ENCODE measurements around the gene AIG1. TPM values are rescaled to one million over a fixed set of nuclear protein-coding genes. Genes with fewer than 3 reads are reported as not detected.
"Not testable (repeated sequence)": the region's sequence is repeated elsewhere in the genome, so short reads cannot be mapped to it uniquely, and the experiment has no call there.

Gene AIG1
- total RNA-seq, 1 experiment from 2014 or later = 6.8 TPM

DNA sequence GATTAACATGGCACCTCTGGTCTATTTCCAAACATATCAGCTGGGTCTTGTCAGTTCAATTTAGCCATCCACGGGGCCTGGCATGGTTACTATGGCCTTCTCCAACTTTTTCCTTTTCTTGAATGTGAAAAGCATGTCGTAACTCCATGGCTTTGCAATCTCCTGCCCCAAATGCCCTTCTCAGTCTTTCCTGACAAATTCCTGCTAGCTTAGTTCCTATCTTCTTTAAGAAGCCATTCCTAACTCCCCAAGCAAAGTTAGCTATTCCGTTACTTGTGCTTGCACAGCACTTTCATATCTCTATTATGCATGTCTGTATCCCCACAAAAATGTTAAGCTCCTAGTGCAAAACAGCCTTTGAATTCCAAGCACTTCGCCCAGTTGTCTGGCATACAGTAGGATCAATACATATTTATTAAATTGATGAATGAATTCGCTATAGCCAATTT, 105.6 kb downstream of the AIG1 start:
- Histone ChIP-seq H3K9me3 (replicated peaks) (no peaks in the 10 kb centered on the region), H3K4me3 (no peak overlapping the region), H3K27ac (no peak overlapping the region), H3K27me3 (no peaks in the 10 kb centered on the region), H3K36me3 (no peaks in the 10 kb centered on the region), H3K4me1 (peaks cover 11% of the 10 kb centered on the region)
- DNase-seq = no peak

DNA sequence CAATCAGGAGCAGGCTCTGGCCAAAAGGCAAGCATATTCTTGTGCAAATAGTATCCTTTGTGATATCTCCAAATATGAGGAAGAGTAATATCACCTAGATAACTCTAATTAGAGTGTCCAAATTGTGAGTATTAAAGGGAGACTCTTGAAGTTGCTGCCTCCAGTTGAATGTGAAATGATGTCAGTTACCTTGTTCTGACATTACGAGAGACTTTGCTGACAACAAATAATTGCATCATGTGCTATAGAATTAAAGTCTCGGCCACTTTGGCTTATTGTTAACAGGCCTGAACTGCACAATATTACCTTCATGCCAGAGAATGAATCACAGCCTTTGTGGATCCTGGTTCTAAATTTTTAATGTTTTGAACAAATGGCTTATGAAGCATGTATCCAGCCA, 106.5 kb downstream of the AIG1 start:
- no peak for DNase-seq
- H3K9me3 ChIP-seq (replicated peaks) = no peaks in the 10 kb centered on the region
- no peak overlapping the region for H3K27ac ChIP-seq
- no peaks in the 10 kb centered on the region for H3K36me3 ChIP-seq
- H3K4me3 ChIP-seq = no peak overlapping the region
- peaks cover 11% of the 10 kb centered on the region for H3K4me1 ChIP-seq
- no peaks in the 10 kb centered on the region for H3K27me3 ChIP-seq

DNA sequence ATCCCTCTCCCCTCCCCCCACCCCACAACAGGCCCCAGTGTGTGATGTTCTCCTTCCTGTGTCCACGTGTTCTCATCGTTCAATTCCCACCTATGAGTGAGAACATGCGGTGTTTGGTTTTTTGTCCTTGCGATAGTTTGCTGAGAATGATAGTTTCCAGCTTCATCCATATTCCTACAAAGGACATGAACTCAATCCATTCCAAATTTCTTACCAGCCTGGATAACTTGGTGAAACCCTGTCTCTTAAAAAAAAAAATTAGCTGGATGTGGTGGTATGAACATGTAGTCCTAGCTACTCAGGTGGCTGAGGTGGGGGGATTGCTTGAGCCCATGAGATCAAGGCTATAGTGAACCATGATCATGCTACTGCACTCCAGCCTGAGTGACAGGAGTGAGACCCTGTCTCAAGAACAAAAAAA, 107.7 kb downstream of the AIG1 start:
- peaks cover 11% of the 10 kb centered on the region for H3K4me1 ChIP-seq
- H3K36me3 ChIP-seq; H3K27ac ChIP-seq; H3K9me3 ChIP-seq (replicated peaks); H3K27me3 ChIP-seq; DNase-seq; H3K4me3 ChIP-seq: not testable (repeated sequence)

DNA sequence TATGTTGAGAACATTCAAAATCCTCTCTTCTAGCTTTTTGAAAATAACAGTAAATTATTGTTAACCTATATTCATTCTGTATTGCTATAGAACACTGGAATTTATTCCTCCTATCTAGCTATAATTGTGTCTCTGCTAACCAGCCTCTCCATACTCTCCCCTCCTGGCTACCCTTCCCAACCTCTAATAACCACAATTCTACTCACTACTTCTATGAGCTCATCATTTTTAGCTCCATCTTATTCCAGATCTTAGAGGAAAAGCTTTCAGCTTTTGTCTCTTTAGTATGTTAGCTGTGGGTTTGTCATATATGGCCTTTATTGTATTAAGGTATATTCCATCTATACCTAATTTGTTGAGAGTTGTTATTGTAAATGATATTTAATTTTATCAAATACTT, 108.8 kb downstream of the AIG1 start:
- DNase-seq = no peak
- Histone ChIP-seq H3K36me3 (no peaks in the 10 kb centered on the region), H3K4me3 (no peak overlapping the region), H3K9me3 (replicated peaks) (no peaks in the 10 kb centered on the region), H3K27ac (no peak overlapping the region), H3K4me1 (peaks cover 6% of the 10 kb centered on the region), H3K27me3 (no peaks in the 10 kb centered on the region)

DNA sequence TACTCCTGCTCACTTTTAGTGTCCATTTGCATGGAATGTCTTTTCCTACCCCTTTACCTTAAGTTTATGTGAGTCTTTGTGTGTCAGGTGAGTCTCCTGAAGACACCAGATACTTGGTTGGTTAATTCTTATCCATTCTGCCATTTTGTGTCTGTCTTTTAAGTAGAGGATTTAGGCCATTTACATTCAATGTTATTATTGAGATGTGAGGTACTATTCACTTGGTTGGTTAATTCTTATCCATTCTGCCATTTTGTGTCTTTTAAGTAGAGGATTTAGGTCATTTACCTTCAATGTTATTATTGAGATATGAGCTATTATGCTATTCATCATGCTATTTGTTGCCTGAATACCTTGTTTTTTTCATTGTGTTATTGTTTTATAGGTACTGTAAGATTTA, 113.8 kb downstream of the AIG1 start:
- DNase-seq = no peak
- H3K9me3 ChIP-seq (replicated peaks) = no peaks in the 10 kb centered on the region
- H3K4me1 ChIP-seq = peaks cover 5% of the 10 kb centered on the region; the same call in 1 of the 2 replicates
- no peaks in the 10 kb centered on the region for H3K36me3 ChIP-seq
- no peaks in the 10 kb centered on the region for H3K27me3 ChIP-seq
- no peak overlapping the region for H3K27ac ChIP-seq
- H3K4me3 ChIP-seq = no peak overlapping the region

DNA sequence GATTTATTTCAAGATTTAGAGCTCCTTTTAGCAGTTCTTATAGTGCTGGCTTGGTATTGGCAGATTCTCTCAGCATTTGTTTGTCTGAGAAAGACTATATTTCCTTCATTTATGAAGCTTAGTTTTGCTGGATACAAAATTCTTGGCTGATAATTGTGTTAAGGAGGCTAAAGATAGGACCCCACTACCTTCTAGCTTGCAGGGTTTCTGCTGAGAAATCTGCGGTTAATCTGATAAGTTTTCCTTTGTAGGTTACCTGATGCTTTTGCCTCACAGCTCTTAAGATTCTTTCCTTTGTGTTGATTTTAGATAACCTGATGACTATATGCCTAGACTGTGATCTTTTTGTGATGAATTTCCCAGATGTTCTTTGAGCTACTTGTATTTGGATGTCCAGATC, 114.3 kb downstream of the AIG1 start:
- Histone ChIP-seq H3K27ac (no peak overlapping the region), H3K9me3 (replicated peaks) (no peaks in the 10 kb centered on the region), H3K27me3 (no peaks in the 10 kb centered on the region), H3K4me3 (no peak overlapping the region), H3K4me1 (peaks cover 5% of the 10 kb centered on the region; the same call in 1 of the 2 replicates), H3K36me3 (no peaks in the 10 kb centered on the region)
- no peak for DNase-seq

DNA sequence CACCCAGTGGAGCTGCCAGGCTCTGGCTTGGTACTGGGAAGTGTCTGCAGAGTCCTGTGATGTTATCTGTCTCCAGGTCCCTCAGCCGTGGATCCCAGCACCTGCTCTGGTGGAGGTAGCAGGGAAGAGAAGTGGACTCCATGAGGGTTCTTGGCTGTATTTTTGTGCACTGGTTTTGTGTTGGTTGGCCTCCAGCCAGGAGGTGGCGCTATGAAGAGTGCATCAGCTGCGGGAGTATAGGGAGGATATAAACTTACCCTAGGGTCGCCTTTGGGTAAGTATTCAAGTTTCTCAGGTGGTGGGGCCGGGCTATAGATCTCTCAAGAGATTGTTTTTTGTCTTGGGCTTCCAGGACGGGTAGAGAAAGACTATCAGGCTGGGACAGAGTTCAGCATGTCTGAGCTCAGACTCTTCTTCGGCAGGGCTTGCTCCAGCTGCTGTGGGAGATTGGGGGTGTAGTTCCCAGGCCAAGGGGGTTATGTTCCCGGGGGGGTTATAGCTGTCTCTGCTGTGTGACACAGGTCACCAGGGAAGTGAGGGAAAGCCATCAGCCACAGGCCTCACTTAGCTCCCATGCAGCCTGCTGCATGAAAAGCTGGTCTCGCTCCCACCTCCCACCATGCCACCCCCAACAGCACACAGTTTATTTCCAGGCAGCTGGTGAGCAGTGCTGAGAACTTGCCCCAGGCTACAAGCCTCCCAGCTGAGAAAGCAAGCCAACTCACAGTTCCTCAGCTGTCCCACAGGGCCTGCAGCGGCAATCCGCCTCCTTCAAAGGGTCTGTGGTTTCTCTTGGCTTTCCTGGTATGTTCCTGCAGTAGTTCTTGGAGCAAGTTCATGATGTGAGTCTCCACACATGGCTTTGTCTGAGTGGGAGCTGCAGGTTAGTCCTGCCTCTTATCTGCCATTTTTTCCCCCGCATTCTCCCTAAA, 115.7 kb downstream of the AIG1 start:
- no peaks in the 10 kb centered on the region for H3K27me3 ChIP-seq
- peak overlapping the region; percentile 59 for H3K27ac ChIP-seq

DNA sequence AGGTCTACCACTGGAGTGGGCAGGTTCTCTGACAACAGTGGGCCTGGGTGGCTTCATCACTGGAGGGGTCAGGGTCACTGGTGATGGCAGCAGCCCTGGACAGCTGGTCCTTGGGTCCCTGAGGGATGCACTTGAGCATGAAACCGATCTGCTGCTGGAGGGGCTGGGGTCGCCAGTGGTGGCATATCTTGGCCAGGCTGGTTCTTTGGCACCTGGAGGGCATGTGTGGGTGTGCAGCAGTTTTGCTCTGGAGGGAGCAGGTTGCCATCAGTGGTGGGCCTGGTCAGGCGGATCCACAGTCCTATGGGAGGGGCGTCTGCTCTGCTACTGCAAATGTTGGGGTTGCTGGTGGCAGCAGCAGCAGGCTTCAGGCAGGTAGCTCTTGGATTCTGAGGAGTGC, 117.0 kb downstream of the AIG1 start:
- no peak for DNase-seq
- Histone ChIP-seq H3K27ac (no peak overlapping the region), H3K36me3 (no peaks in the 10 kb centered on the region), H3K4me1 (peaks cover 5% of the 10 kb centered on the region; the same call in 1 of the 2 replicates), H3K4me3 (no peak overlapping the region), H3K9me3 (replicated peaks) (no peaks in the 10 kb centered on the region), H3K27me3 (no peaks in the 10 kb centered on the region)

More for the DNA sequence above, 115.7 kb downstream of the AIG1 start:
- Histone ChIP-seq H3K4me1 (peaks cover 5% of the 10 kb centered on the region; the same call in 1 of the 2 replicates), H3K4me3 (peak overlapping the region; percentile 47), H3K36me3 (no peaks in the 10 kb centered on the region), H3K9me3 (replicated peaks) (no peaks in the 10 kb centered on the region)
- DNase-seq = peak; percentile 84 to 87

DNA sequence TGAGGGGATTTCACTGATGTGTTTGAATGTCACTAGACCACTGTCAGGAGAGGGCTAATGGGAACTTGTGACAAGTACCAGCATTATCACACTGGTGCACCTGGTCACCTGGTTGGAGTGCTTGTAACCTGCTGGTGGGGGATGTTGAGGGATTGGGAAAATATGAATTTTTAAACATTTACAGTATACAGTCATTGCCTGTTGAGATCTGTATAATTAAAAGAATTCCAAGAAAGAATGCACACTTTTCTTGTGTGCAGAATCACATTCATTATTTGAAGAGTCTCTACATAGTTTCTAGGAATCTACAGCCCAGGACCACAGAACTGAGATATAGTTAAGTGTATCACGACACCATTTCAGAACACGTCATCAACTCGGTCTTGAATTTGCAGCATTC, 118.4 kb downstream of the AIG1 start:
- H3K9me3 ChIP-seq (replicated peaks) = no peaks in the 10 kb centered on the region
- DNase-seq = no peak

DNA sequence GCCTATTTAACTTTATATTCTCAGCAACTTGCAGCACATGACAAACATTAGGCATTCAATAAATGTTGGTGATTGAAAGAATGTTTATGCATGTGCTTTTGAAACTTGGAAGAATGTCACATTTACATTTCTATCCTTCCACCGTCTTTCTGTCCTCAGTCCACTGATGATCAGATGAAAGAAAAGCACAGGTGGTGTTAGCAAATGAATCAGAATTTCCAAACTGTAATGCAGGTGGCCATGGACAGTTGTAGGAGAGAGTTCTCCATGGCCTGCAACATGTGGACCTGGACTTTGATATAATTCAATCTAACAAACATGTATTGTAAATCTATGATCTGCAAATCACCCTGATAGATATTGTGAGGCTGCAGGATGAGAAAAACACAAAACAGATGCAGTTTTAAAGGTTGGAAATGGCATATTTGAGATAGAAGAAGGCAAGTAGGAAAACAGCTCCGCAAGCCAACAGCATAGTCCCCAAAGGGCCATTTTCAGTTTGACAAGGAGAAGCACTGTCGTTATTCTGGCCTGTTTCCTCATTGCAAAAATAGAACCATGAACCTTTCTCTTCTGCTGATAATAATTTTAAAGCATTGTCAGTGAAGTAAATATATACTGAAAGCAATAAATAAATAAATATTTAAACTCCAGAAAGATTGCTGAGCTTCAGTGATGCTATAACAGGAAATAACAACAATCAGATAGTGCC, 119.4 kb downstream of the AIG1 start:
- no peaks in the 10 kb centered on the region for H3K9me3 ChIP-seq (replicated peaks)
- no peak for DNase-seq
- H3K27me3 ChIP-seq = no peaks in the 10 kb centered on the region
- peaks cover 5% of the 10 kb centered on the region; the same call in 1 of the 2 replicates for H3K4me1 ChIP-seq
- no peak overlapping the region for H3K27ac ChIP-seq
- no peak overlapping the region for H3K4me3 ChIP-seq
- H3K36me3 ChIP-seq = no peaks in the 10 kb centered on the region

More for the DNA sequence above, 118.4 kb downstream of the AIG1 start:
- Histone ChIP-seq H3K4me3 (no peak overlapping the region), H3K27ac (no peak overlapping the region), H3K27me3 (no peaks in the 10 kb centered on the region), H3K4me1 (peaks cover 5% of the 10 kb centered on the region; the same call in 1 of the 2 replicates), H3K36me3 (no peaks in the 10 kb centered on the region)

DNA sequence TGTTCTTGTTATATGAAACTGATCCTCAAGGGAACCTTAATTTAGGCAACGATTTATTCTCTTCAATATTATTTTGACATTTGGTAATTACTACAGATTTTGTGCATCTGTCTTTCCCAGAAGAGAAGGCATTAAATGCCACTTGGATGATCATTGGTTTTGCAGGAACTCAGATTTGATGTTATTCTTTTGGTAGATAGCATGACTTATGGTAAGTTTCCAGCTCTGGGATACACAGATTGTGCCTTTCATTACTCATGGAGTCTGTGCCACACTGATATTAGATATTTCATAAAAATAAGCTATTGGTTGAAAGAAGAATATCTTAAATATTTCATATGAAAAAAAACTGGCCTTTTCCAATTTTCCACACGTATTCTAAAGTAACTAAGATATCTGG, 120.1 kb downstream of the AIG1 start:
- H3K27ac ChIP-seq = no peak overlapping the region
- no peaks in the 10 kb centered on the region for H3K36me3 ChIP-seq
- no peaks in the 10 kb centered on the region for H3K9me3 ChIP-seq (replicated peaks)
- no peak overlapping the region for H3K4me3 ChIP-seq
- no peak for DNase-seq
- H3K4me1 ChIP-seq = peaks cover 5% of the 10 kb centered on the region; the same call in 1 of the 2 replicates
- H3K27me3 ChIP-seq = no peaks in the 10 kb centered on the region

DNA sequence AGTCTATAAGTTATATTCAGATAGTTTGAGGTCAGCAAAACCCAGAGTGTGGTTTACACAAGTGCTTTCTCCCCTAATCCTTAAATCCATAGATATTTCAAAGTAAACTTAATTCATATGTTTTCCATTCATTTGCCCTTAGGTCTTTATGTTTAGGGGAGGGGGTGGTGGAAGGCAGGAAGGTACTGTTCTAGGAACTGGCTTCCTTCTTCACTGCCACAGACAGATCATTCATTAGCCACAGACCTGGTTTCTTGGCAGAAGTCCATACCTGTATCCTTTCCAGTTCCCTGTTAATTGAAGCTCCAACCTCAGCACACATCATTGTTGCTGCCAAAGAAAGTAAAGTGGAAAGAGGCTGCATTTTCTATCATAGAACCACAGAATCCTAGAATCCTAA, 123.0 kb downstream of the AIG1 start:
- Histone ChIP-seq H3K4me1 (no peaks in the 10 kb centered on the region), H3K36me3 (no peaks in the 10 kb centered on the region), H3K9me3 (replicated peaks) (no peaks in the 10 kb centered on the region), H3K27me3 (no peaks in the 10 kb centered on the region), H3K4me3 (no peak overlapping the region), H3K27ac (no peak overlapping the region)
- peak in 1 of 2 experiments; percentile 18 for DNase-seq

DNA sequence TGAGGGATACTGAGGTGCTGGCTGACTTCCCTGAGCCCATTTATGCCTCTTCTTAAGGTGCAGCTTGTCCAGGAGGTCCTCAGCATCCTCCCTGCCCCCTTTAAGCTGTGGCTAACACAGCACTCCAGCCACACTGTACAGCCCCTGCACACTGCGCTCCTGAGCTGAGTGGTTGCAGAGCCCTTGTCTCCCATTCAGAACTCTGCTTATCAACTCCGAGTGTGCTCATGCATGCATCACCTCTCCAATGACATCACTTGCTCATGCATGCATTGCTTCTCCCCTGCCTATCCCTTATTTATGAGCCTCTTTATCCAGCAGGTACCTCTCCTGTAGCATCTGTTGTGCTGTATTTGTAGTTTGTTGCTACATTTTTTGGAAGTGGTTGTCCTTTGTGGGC, 124.6 kb downstream of the AIG1 start:
- Histone ChIP-seq H3K27me3 (no peaks in the 10 kb centered on the region), H3K9me3 (replicated peaks) (no peaks in the 10 kb centered on the region), H3K4me3 (no peak overlapping the region), H3K36me3 (no peaks in the 10 kb centered on the region), H3K27ac (no peak overlapping the region), H3K4me1 (no peaks in the 10 kb centered on the region)
- DNase-seq = no peak

DNA sequence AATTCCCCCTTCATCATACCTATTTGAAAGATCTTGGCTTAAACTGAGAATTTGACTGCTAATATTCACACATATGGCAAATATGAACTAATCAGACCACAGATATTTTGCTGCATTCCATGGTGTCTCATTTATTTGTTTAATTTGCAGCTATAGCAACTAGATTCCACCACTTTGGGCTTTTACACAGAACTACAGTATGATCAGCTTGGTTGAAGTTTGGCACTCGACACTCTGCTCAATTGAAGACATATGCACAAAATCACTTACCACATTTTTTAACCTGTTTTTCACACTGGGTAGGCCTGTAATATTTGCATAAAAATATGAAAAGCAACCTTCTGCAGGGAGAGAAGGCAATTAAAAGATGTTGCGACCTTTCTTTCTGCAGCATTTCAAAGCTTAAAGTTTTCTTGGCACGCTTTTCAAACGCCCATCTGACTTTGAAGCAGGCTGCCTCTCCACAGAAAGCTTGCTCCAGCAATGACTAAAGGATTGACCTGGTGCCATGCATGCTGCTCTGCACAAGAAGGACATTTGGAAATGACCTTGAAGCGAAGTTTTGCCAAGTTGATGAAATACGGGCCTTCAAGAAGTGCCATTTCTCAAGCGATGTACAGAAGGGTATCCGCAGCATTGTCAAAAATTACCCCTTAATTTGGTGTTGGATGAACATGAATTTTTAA, 126.7 kb downstream of the AIG1 start:
- no peaks in the 10 kb centered on the region for H3K4me1 ChIP-seq
- H3K4me3 ChIP-seq = no peak overlapping the region
- H3K36me3 ChIP-seq = no peaks in the 10 kb centered on the region
- DNase-seq = no peak
- H3K27ac ChIP-seq = no peak overlapping the region
- no peaks in the 10 kb centered on the region for H3K9me3 ChIP-seq (replicated peaks)
- no peaks in the 10 kb centered on the region for H3K27me3 ChIP-seq

DNA sequence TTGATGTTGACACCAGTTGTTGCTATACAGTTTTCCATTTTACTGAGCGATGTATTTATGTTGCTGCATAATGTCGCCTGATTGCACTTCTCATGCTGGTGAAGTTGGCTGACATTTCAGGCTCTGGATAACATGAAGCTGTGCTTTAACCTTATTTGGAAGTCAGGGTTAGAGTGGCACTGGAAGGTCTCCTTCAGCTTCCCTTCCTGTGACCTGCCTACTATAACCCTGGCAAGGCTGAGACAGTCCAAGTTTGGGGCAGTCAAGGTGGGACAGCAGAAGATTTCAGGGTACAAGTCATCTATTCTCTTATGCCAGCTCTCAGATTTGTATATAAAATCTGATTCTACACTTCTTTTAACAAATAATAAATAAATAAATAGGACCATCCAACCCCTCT, 127.6 kb downstream of the AIG1 start:
- no peaks in the 10 kb centered on the region for H3K4me1 ChIP-seq
- DNase-seq = no peak
- no peaks in the 10 kb centered on the region for H3K27me3 ChIP-seq
- no peak overlapping the region for H3K4me3 ChIP-seq
- no peaks in the 10 kb centered on the region for H3K9me3 ChIP-seq (replicated peaks)
- no peaks in the 10 kb centered on the region for H3K36me3 ChIP-seq
- no peak overlapping the region for H3K27ac ChIP-seq
